Measurements from ENCODE around the gene SLC27A3. TPM values are rescaled to one million over a fixed set of nuclear protein-coding genes. Genes with fewer than 3 reads are reported as not detected.

SLC27A3 gene
- total RNA-seq, result 10 to 100 TPM in 1 of 2 donors, 1 to 10 TPM in 1; 7.4 to 10.0 TPM
- 5.0 to 10.5 reads per million in 2 donors for total RNA-seq

- no peaks in the 10 kb centered on the region for H3K9me3 ChIP-seq (ENCODE audit: control insufficient read depth, low read length, poor library complexity, severe bottlenecking)
- peak; percentile 30 for ATAC-seq
- H3K36me3 Mint-ChIP-seq (ENCODE audit: low read depth), result no peaks in the 10 kb centered on the region
- no peak for DNase-seq
- H3K27ac Mint-ChIP-seq, result peak within 1 kb of the TSS; percentile 43
- H3K27me3 Mint-ChIP-seq, result no peaks in the 10 kb centered on the region
- H3K4me1 Mint-ChIP-seq, result peaks cover 17% of the 10 kb centered on the region
- H3K4me3 Mint-ChIP-seq, result peak within 1 kb of the TSS; percentile 84
Observed at GRCh38 chr1:153774780-153775457, at the start of gene SLC27A3. SLC27A3 (plus strand) TSS chr1:153775407; CDS start chr1:153775498, 91 bp downstream.

DNA sequence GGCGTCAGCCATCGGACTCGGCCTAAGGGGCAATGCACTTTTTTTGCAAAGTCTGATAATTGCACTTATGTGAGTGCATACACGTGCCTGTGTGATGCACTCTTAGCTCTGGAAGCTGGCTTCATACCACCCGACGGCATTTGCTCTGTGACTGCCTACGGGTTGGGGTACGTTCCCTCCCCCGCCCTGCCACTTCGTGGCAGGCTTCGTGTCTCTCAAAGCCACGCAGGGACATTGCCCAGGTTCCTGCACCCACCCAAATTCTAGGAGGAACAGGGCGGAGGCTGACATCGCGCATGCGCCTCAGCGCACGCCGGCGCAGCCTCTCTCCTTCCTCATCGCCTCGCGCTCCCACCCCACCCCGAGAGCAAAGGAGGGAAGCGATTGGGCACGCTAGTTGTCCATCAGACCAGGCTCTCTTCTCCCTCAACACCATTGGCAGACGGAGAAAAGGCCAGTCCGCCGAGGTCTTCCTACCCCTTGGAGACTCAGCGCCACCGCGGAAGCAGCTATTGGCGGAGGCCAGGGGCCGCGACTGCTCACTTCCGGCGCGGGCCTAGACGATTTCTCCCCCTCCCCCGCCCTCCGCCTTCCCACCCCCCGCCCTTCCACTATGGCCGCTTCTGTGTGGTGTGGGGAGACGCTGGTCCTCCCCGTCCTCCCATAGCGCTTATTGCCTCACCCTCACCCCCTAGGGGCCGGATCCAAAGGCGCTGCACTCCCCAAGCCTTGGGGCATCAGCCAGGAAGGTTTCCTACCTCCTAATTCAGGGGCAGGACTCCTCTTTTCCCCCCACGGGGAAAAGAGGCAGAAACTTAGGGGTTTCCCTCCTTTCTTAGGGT is 47.5 kb upstream of the SLC27A3 start, which contains the start of gene INTS3:
Gene INTS3 (plus strand): TSS at position 588 of the 842 bp plus-strand sequence. CDS start 585 bp downstream, outside the sequence.
- peaks cover 5% of the 10 kb centered on the region for H3K36me3 Mint-ChIP-seq (ENCODE audit: low read depth)
- peak within 1 kb of the TSS; percentile 92 for H3K27ac Mint-ChIP-seq
- peaks cover 20% of the 10 kb centered on the region for H3K4me1 Mint-ChIP-seq
- DNase-seq (peak; percentile 94 to 98 (median 96)), ATAC-seq (peak; percentile 99)
- H3K9me3 ChIP-seq (ENCODE audit: control insufficient read depth, low read length, poor library complexity, severe bottlenecking), result no peaks in the 10 kb centered on the region
- peak within 1 kb of the TSS; percentile 94 for H3K4me3 Mint-ChIP-seq
- H3K27me3 Mint-ChIP-seq, result no peaks in the 10 kb centered on the region

DNA sequence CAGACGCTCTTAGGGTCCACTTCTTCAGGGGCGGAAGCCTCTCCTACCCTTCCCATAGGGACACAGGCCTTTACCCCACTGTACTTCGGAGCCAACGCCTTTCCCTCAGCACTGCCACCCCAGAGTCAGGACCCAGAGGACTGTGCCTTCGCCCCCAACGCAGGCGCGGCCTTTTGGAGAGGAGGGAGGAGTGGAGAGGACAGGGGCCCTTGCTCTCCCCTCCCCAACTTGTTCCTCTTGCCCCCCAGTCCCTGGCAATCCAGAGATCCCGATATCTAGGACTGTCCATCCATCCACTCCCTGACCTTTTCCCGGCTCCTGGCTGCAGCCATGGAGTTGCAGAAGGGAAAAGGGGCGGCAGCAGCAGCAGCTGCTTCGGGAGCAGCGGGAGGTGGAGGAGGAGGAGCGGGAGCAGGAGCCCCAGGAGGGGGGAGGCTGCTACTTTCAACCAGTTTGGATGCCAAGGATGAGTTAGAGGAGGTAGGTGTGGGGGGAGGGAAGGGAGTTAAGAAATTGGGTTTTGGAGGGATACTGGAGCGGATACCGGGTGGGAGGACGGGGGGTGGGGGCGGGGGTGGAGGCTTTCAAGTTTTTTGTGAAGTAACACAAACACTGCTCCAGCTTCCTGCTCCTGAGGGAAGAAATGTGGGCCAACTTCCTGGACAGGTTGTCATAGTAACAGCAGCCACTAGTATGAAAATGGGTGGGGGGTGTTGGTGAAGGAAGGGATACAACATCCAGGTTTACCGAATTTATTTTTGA is 46.7 kb upstream of the SLC27A3 start:
- peak; percentile 9 to 27 (median 13) for DNase-seq
- H3K27me3 Mint-ChIP-seq, result no peaks in the 10 kb centered on the region
- H3K36me3 Mint-ChIP-seq (ENCODE audit: low read depth), result peaks cover 5% of the 10 kb centered on the region
- peak overlapping the region; percentile 92 for H3K27ac Mint-ChIP-seq
- peaks cover 20% of the 10 kb centered on the region for H3K4me1 Mint-ChIP-seq
- no peak for ATAC-seq
- no peaks in the 10 kb centered on the region for H3K9me3 ChIP-seq (ENCODE audit: control insufficient read depth, low read length, poor library complexity, severe bottlenecking)
- H3K4me3 Mint-ChIP-seq, result peak overlapping the region; percentile 94

DNA sequence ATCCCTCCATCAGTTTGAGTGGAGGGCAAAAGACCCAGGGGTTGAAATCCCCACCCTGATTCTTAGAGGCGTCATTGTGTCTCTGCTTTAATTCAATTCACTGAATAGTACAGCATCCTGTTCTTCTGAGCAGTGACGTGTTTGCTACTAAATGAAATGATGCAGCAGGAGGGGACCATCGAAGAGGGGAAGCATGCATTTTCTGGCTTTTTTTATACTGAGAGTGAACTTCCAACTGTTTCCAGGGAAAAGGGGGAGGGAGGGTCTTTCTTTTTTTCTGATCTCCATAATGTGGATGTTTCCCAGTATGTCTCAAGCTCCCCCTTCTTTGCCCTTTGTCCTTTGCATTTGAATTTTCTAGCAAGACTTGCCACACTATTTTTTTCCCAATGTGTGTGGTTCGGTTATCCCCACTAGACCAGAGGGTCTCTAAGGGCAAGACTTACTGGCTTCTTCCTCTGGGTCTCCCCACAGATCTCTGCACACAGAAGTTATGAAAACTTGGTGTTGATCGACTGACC is 44.7 kb upstream of the SLC27A3 start:
- Mint-ChIP-seq H3K4me1 (peaks cover 22% of the 10 kb centered on the region), H3K27ac (no peak overlapping the region), H3K36me3 (ENCODE audit: low read depth) (peaks cover 5% of the 10 kb centered on the region), H3K27me3 (no peaks in the 10 kb centered on the region), H3K4me3 (no peak overlapping the region)
- no peaks in the 10 kb centered on the region for H3K9me3 ChIP-seq (ENCODE audit: control insufficient read depth, low read length, poor library complexity, severe bottlenecking)
- no peak for ATAC-seq
- no peak for DNase-seq

DNA sequence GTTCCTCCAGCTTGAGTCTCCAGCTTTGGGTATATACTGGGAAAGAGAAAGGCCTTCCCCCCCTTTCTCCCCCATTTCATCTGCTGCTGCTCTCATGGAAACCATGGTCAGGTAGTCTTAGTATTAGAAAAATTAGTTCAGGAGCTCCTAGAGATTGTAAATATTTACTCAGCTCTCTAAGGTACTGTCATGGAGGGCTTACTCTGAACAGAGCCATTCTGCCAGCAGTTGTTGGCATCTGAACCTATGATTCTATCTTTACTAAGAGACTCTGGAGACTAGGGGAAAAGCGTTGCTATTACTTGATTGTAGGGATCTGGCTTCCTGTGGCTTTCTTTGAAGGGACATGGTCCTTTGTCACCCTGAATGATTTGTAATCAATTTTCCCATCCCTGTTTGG is 41.2 kb upstream of the SLC27A3 start:
- Mint-ChIP-seq H3K27ac (no peak overlapping the region), H3K4me3 (no peak overlapping the region), H3K4me1 (peaks cover 19% of the 10 kb centered on the region), H3K27me3 (no peaks in the 10 kb centered on the region), H3K36me3 (ENCODE audit: low read depth) (peaks cover 2% of the 10 kb centered on the region)
- no peaks in the 10 kb centered on the region for H3K9me3 ChIP-seq (ENCODE audit: control insufficient read depth, low read length, poor library complexity, severe bottlenecking)
- no peak for ATAC-seq
- no peak for DNase-seq

- ATAC-seq (no peak), DNase-seq (no peak)
- Mint-ChIP-seq H3K4me1 (peaks cover 14% of the 10 kb centered on the region), H3K36me3 (ENCODE audit: low read depth) (no peaks in the 10 kb centered on the region), H3K27ac (no peak overlapping the region), H3K27me3 (no peaks in the 10 kb centered on the region), H3K4me3 (no peak overlapping the region)
- H3K9me3 ChIP-seq (ENCODE audit: control insufficient read depth, low read length, poor library complexity, severe bottlenecking), result no peaks in the 10 kb centered on the region
Observed at GRCh38 chr1:153734396-153735089, 40.7 kb upstream of the SLC27A3 start.

DNA sequence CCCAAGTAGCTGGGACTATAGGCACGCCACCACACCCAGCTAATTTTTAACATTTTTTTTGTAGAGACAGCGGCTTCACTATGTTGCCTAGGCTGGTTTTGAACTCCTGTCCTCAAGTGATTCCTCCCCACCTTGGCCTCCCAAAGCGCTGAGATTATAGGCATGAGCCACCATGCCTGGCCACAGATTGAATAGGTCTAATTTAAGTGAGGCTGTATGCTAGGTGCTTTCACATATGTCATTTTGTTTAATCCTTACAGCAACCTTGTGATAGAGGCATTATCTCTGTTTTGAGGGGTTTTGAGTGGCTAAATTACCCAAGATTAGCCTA is 40.2 kb upstream of the SLC27A3 start:
- H3K4me3 Mint-ChIP-seq, result no peak overlapping the region
- H3K27me3 Mint-ChIP-seq, result no peaks in the 10 kb centered on the region
- H3K27ac Mint-ChIP-seq, result no peak overlapping the region
- ATAC-seq, result no peak
- peaks cover 12% of the 10 kb centered on the region for H3K4me1 Mint-ChIP-seq
- DNase-seq, result no peak
- H3K36me3 Mint-ChIP-seq (ENCODE audit: low read depth), result no peaks in the 10 kb centered on the region
- H3K9me3 ChIP-seq (ENCODE audit: control insufficient read depth, low read length, poor library complexity, severe bottlenecking), result no peaks in the 10 kb centered on the region

- Mint-ChIP-seq H3K4me3 (no peak overlapping the region), H3K27ac (peak overlapping the region; percentile 88)
- ATAC-seq, result no peak
Observed at GRCh38 chr1:153741986-153742385, 33.2 kb upstream of the SLC27A3 start.

DNA sequence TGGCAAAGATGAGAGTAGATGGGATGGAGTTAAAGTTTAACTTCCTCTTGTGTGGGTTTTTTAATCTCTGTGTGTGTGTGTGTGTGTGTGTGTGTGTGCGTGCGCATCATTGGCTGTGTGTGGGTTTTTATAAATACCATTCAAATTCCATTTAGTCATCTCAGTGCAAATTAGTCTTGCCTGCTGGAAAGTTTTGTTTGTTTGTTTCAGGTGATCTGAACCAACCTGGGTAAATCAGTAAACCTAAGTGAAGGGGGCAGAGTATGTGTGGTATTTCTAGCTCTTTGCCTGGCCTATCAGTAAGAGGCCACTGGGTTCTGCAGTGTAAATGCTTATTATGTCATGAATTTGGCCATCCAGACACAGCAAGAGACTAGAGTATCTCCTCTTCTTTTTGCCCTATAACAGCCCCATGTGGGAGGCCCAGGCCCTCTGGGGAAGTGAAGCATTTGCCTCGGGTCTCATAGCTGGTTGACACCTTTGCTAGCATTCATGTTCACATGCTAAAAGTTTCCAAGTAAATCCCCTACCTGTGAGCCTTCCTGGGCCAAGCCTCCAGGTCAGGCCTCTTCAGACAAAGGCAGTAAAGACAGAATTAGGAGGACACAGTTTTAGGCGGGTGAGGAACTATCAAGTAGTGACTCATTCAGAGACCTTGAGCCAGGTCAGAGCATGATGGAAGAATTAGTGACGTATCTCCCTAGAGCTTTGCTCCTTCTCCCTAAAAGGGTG is 32.6 kb upstream of the SLC27A3 start:
- Mint-ChIP-seq H3K27me3 (no peaks in the 10 kb centered on the region), H3K36me3 (ENCODE audit: low read depth) (peaks cover 15% of the 10 kb centered on the region), H3K27ac (peak overlapping the region; percentile 88), H3K4me3 (no peak overlapping the region), H3K4me1 (peaks cover 22% of the 10 kb centered on the region)
- H3K9me3 ChIP-seq (ENCODE audit: control insufficient read depth, low read length, poor library complexity, severe bottlenecking), result no peaks in the 10 kb centered on the region
- DNase-seq (no peak), ATAC-seq (no peak)

More at GRCh38 chr1:153741986-153742385, 33.2 kb upstream of the SLC27A3 start:
- Mint-ChIP-seq H3K27me3 (no peaks in the 10 kb centered on the region), H3K4me1 (peaks cover 20% of the 10 kb centered on the region), H3K36me3 (ENCODE audit: low read depth) (peaks cover 13% of the 10 kb centered on the region)
- no peaks in the 10 kb centered on the region for H3K9me3 ChIP-seq (ENCODE audit: control insufficient read depth, low read length, poor library complexity, severe bottlenecking)
- no peak for DNase-seq

DNA sequence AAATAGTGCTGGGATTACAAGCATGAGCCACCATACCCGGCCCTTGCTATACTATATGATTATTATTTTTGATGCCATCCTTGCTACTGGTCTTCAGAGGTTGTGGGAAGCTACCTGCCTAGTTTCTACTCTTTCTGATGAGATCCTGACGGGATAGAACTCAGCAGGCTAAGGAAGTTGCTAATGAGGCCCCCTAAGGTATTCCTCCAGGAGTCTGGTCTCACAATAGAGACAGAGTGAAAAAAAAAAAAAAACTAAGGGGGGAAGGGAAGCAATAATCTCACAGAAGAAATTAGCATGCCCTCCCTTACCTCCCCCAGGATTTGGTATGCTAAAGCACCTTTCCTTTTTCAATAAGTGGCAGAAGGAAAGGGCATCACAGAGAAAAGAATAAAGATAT is 29.8 kb upstream of the SLC27A3 start:
- Mint-ChIP-seq H3K27me3 (no peaks in the 10 kb centered on the region), H3K36me3 (ENCODE audit: low read depth) (peaks cover 18% of the 10 kb centered on the region), H3K4me1 (peaks cover 25% of the 10 kb centered on the region), H3K27ac (no peak overlapping the region), H3K4me3 (no peak overlapping the region)
- no peak for DNase-seq
- no peak for ATAC-seq
- no peaks in the 10 kb centered on the region for H3K9me3 ChIP-seq (ENCODE audit: control insufficient read depth, low read length, poor library complexity, severe bottlenecking)

DNA sequence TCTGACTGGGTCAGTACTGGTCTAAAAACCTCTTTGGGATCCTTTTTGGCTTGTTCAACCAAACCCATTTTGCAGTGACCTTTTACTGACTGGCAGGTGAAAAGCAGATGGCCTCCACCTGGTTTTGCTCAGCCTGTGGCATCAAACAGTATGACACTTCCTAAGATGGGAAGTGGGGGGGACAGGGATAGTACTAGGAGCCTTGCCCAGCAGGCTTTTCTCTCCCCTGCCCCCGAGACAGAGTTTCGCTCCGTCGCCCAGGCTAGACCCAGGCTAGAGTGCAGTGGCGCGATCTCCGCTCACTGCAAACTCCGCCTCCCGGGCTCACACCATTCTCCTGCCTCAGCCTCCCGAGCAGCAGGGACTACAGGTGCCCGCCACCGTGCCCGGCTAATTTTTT is 29.0 kb upstream of the SLC27A3 start:
- Mint-ChIP-seq H3K27me3 (no peaks in the 10 kb centered on the region), H3K36me3 (ENCODE audit: low read depth) (peaks cover 18% of the 10 kb centered on the region), H3K4me3 (no peak overlapping the region), H3K4me1 (peaks cover 26% of the 10 kb centered on the region), H3K27ac (no peak overlapping the region)
- H3K9me3 ChIP-seq (ENCODE audit: control insufficient read depth, low read length, poor library complexity, severe bottlenecking), result no peaks in the 10 kb centered on the region
- DNase-seq (no peak), ATAC-seq (no peak)

DNA sequence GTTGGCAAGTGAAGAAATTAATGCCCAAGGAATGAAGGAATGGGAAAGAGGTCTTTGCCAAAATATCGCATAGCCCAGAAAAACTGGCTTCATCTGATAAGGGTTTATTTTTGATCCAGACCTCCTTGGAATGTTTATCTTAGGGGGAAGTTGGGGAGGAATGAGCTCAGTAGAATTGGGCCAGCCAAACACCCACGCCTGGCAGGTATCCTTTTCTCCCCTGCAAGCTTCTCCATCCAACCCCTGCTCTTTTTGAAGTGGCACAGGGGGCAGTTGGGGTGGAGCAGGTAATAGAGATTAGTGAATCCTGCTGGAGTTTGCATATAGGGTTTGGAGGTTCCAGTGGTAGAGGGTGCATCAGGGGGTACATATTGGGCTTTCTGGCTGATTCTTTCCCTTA is 26.3 kb upstream of the SLC27A3 start:
- Mint-ChIP-seq H3K4me3 (no peak overlapping the region), H3K27me3 (no peaks in the 10 kb centered on the region), H3K27ac (no peak overlapping the region), H3K4me1 (peaks cover 13% of the 10 kb centered on the region), H3K36me3 (ENCODE audit: low read depth) (peaks cover 14% of the 10 kb centered on the region)
- no peaks in the 10 kb centered on the region for H3K9me3 ChIP-seq (ENCODE audit: control insufficient read depth, low read length, poor library complexity, severe bottlenecking)
- ATAC-seq (no peak), DNase-seq (no peak)
